SK-N-SH treated with all-trans-retinoic acid at 6 μM for 48 hours (cell line): ENCODE results near the gene RO60.

Experiments used
- ARNTL ChIP-seq: fragments of 450-650 bp; formaldehyde crosslinking; IDR thresholded peaks from 2 replicates; pipeline ENCODE4 v1.5.0; 2020; ENCODE audit warnings: low read depth, mild to moderate bottlenecking, moderate library complexity, borderline replicate concordance
- CSDC2 ChIP-seq: fragments of 250-450 bp; sonication (Bioruptor Pico); IDR thresholded peaks from 2 replicates; pipeline ENCODE4 v1.5.0; 2020; ENCODE audit warnings: mild to moderate bottlenecking, moderate library complexity
- ESRRG ChIP-seq: fragments of 250-450 bp; sonication (Bioruptor Pico); IDR thresholded peaks from 2 replicates; pipeline ENCODE4 v1.6.1; 2021; ENCODE audit warnings: mild to moderate bottlenecking
- PATZ1 ChIP-seq: fragments of 250-450 bp; sonication (Bioruptor Pico); IDR thresholded peaks from 2 replicates; pipeline ENCODE4 v1.8.0; 2020; ENCODE audit warnings: mild to moderate bottlenecking, moderate library complexity, borderline replicate concordance
- POU6F1 ChIP-seq: fragments of 250-450 bp; sonication (Bioruptor Pico); IDR thresholded peaks from 2 replicates; pipeline ENCODE4 v1.8.0; 2021; ENCODE audit warnings: low read depth, mild to moderate bottlenecking, moderate library complexity, borderline replicate concordance
- PPARA ChIP-seq: fragments of 250-450 bp; sonication (Bioruptor Pico); IDR thresholded peaks from 2 replicates; pipeline ENCODE4 v1.5.0; 2020; ENCODE audit warnings: mild to moderate bottlenecking, borderline replicate concordance
- SNAI2 ChIP-seq: fragments of 250-450 bp; sonication (Bioruptor Pico); IDR thresholded peaks from 2 replicates; pipeline ENCODE4 v1.5.0; 2020; ENCODE audit warnings: mild to moderate bottlenecking, moderate library complexity
- TOX ChIP-seq: fragments of 250-450 bp; sonication (Bioruptor Pico); IDR thresholded peaks from 2 replicates; pipeline ENCODE4 v1.8.0; 2021; ENCODE audit warnings: mild to moderate bottlenecking, moderate library complexity, borderline replicate concordance
- ZFP30 ChIP-seq: fragments of 450-650 bp; formaldehyde crosslinking; IDR thresholded peaks from 2 replicates; pipeline ENCODE4 v1.5.0; 2022; ENCODE audit warnings: mild to moderate bottlenecking, moderate library complexity
- ZNF565 ChIP-seq: fragments of 450-650 bp; formaldehyde crosslinking; conservative IDR thresholded peaks from 2 replicates; pipeline ENCODE4 v1.5.0; 2020; ENCODE audit warnings: low read depth, mild to moderate bottlenecking, moderate library complexity

- TF ChIP-seq CSDC2 (CRISPR knock-in tag): no peak
- no peak for TF ChIP-seq SNAI2 (CRISPR knock-in tag)
- TF ChIP-seq PATZ1 (CRISPR knock-in tag): no peak
- TF ChIP-seq ESRRG (CRISPR knock-in tag): no peak
- TF ChIP-seq ZFP30: no peak
- no peak for TF ChIP-seq POU6F1 (CRISPR knock-in tag)
- TF ChIP-seq ARNTL: no peak
- TF ChIP-seq PPARA (CRISPR knock-in tag): no peak
- TF ChIP-seq ZNF565 (CRISPR knock-in tag): no peak
- no peak for TF ChIP-seq TOX (CRISPR knock-in tag)
Measured at GRCh38 chr1:193013707-193014106, 45.7 kb upstream of the RO60 start.
